Posterior vena cava (tissue), 2 donors: ENCODE results near the gene ARHGAP10. TPM values are rescaled to one million over a fixed set of nuclear protein-coding genes. Genes with fewer than 3 reads are reported as not detected.
"Not testable (repeated sequence)": the region's sequence is repeated elsewhere in the genome, so short reads cannot be mapped to it uniquely, and the experiment has no call there.

Source experiments
- DNase-seq: peaks from one replicate; pipeline ENCODE4 v3.0.0-alpha.2; 2020; ENCODE audit warnings: low spot score
- intact Hi-C, 2 donors: fragments of 100-400 bp; cut with DNase I; formaldehyde crosslinking; loops; one replicate each; pipeline versions ENCODE4 v1.14.1 to v1.14.2; 2022 to 2023
- total RNA-seq, 2 donors: library from RNA; stranded (reverse); fragmentation: NEBNext Ultra II Directional; extraction: Animal tissue kit (Norgen Biotek cat#: 25700); gene quantifications; one replicate each; pipeline ENCODE4 v1.2.1, GENCODE V29; 2021
- donor health status: DM: yes; HTN: yes; CAD: no.
- donor health status: DM: yes; HTN: yes; CAD: no.

Gene ARHGAP10
- total RNA-seq, 2 donors from 2014 or later = 79.0 to 80.5 TPM

DNA sequence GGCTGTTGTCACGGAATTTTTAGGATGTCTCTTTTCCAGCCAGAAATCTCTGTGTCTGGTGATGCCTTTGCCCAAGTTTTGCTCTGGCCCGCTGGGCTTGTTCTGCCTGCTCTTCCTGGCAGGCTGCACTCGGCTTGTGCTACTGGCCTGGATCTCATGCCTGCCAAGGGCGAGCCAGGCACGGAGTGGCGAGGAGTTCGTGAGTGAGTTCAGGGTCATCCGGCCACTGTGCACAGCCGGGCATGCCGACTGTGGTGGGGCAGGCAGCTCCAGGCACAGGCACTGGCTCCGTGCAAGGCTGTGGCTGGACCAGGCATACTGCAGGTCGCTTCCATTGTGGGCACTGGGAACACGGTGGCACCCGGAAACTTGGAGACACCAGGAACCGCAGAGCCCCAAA lies 129.1 kb downstream of the ARHGAP10 start:
- DNase-seq = peak; percentile 80
- intact Hi-C loops = no loop called here

DNA sequence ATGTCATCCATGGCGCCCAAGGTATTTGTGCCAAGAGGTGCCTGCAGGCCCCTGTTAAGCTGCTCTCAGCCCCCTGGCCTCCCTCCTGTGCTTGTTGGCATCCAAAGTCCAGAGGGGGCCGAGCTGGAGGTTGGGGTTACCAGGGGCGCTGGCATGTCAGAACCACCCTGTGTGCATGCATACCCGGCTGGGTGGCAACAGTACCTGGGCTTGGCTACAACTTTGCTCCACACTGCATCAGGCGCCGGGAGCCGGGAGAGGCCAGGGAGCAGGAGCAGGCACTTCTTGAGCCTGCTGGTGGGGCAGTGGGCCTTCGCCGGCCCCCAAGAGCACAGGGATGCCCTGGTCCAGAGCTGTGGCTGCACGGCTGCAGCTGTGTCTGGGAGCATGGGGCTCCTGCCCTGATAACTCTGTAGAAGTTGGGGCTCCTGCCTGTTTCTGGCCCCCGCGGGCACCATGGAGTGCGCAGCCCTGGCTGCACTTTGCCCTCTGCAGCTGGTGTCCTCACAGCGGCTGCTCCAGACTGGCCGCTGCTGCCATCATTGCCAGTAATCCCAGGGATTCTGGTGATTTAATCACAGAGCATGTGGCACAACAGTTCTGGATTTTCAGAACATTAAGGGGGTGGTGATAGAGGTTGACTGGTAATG lies 130.3 kb downstream of the ARHGAP10 start:
- intact Hi-C loops = no loop called here
- DNase-seq = peak; percentile 76

DNA sequence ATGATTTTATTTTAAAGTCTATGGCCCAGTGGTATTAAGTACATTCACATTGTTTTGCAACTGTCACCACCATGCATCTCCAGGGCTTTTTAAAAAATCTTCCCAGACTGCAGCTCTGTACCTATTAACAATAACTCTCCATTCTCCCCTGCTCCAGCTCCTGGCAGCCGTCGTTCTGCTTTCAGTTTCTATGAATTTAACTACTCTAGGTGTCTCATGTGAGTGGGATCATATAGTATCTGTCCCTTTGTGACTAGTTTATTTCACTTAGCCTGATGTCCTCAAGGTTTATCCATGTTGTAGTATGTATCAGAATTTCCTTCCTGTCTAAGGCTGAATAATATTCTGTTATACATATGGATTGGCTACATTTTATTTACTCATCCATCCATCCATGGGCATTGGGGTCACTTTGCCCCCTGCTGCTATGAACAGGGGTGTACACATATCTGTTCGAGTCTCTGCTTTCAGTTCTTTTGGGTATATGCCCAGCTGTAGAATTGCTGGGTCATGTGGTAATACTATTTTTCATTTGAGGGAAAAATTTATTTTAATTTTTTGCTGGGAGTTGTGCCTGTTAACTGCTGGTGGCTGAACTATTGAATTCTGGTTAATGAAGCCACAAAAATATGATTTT lies 131.3 kb downstream of the ARHGAP10 start:
- intact Hi-C loops = no loop called here
- DNase-seq = no peak

DNA sequence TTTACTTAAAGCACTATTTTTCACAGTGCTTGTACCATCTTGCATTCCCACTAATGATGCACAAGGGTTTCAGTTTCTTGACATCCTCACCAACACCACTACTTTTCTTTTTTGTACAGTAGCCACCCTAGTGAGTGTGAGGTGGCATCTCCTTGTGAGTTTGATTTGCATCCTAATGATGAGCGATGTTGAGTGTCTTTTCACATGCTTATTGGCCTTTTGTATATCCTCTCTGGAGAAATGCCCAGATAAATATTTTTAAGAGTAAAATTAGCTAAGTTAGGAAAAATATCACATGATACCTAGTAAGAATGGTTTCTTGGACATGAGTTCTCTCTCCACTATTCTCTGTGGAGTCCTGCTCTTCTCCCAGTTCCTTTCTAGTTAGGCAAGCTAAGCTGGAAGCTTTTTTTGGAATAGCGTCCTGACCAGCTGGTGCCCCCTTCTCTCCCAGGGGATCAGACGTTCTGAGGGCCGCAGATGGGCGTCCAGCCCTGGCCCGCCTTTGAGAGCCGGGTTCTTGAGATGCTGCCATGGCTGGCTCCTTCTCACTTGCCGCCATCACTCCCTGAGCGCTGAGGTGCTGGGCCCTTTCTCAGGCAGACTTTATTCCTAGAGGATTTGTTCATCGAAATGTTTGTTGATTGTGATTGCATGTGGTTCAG lies 132.1 kb downstream of the ARHGAP10 start:
- DNase-seq = no peak
- intact Hi-C loops = no loop called here

DNA sequence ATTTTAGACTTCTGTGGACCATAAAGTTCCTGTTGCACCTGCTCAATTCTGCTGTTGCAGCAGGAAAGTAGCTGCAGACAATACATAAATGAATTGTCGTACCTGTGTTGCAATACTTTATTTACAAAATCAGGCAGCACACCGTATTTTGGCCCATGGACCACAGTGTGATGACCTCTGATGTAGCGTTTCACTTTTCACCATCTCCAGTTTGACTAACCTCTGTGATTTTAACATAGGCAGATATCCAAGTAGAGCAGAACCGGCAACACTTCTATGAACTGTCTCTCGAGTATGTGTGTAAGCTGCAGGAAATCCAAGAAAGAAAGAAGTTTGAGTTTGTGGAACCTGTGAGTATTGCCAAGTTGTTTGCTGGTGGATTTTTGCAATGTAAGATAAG lies 132.7 kb downstream of the ARHGAP10 start:
- no peak for DNase-seq
- intact Hi-C loops = loop anchor here (5.0 kb wide), 2 partner anchors 157 to 803 kb away; no protein-coding TSS in a partner anchor

DNA sequence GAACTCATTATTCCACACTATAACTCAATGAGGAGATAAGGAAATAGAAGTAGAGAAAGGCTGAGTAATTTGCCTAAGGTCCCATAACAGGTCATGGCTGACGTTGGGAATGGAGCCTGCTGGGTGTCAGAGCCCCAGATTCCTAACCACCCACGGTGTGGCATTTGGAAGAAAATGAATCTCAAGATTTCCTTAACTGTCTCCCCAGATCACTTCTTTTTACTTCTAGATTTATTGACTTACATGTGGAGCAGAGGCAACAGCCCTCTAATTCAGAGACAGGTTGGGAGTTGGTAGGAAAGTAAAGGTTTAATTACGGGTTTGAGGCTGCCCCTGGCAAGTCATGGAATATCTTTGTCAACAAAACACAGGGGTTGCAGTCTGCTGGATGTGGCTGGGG lies 134.0 kb downstream of the ARHGAP10 start:
- no peak for DNase-seq
- intact Hi-C loops = loop anchor here (5.0 kb wide), 2 partner anchors 159 to 801 kb away; no protein-coding TSS in a partner anchor

DNA sequence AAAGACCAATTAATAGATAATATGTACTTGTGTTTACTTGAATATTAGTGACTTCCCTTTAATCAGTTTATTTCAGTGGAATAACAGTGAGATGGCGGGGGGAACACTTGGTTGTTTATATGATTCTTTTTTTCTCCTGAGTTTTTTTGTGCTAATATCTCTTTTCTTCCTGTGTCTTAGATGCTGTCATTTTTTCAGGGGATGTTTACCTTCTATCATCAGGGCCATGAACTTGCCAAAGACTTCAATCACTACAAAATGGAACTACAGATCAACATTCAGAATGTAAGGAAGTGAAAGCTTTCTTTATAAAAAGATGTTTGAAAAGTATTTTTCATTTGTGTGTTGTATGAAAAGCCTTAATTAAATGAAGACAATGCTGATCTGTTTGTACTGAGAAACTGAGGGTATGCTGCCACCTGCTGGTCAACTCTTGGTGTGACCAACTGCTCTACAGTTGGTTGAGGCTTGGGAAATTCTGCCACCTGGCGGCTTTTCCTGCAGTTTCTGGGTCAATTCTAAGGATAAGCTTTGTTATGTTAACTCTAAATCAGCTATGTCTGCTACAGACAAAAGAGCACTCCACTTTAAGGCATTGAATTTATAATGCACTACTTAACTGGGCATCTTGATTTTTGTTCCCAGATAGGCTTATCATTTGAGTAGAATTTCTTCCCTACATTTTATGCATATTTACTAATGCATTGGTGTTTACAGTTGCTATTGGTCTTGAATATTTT lies 134.8 kb downstream of the ARHGAP10 start:
- intact Hi-C loops = loop anchor here (5.0 kb wide), 2 partner anchors 159 to 801 kb away; no protein-coding TSS in a partner anchor
- peak; percentile 97 for DNase-seq

DNA sequence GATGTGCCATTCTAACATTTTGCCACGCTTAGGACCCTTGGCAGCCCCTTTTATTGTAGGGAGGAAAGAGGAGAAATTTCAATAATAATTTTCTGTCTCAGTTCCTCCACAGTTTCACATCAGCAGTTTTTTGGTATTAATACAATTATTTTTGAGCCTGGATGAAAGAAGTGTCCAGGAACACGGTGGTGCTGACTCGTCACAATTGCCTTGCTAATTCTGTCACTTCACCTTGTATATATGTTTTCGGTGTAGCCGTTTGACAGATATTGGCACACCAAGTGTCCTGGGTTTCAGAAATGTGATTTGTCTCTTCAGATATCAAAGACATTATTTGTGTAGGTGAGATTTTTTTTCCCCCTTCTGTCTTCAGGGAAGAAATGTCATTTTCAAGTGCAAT lies 142.2 kb downstream of the ARHGAP10 start:
- intact Hi-C loops = no loop called here
- DNase-seq = no peak

DNA sequence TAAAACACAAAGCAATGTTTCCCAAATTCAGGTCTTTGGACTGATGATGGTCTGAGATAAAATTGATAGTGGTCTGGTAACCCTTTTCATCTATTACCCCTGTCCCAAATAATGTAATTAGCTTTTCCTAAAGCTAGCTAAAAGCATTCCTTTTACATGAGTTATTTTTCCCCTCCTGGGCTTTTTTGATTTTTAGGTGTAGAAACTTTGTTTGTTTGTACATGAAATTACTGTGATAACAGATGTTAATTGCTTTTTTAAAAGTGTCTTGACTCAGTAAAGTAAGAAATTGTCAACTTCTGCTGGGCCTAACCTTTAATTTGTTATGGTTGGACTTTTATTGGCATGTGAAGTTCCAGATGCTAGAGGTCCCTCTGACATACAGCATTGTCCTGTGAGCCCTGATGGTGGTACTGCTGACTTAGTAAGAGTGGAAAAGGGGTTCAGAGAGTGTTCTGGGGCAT lies 145.5 kb downstream of the ARHGAP10 start:
- DNase-seq = no peak
- intact Hi-C loops = no loop called here

DNA sequence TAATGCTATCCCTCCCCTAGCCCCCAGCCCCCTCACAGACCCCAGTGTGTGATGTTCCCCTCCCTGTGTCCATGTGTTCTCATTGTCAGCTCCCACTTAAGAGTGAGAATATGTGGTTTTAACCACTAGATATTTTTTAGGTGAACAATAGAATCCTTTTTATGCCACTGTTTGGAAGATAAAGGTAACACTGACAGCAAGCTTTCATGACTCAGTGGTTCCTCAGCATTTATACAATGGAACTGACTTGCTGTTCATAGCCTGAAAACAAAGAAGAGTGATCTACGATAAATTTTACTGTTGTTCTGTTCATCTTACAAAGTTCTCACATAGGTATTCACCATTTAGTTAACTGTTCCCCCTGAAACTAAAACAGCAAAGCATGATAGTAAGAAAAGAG lies 147.8 kb downstream of the ARHGAP10 start:
- intact Hi-C loops = no loop called here
- DNase-seq = no peak

DNA sequence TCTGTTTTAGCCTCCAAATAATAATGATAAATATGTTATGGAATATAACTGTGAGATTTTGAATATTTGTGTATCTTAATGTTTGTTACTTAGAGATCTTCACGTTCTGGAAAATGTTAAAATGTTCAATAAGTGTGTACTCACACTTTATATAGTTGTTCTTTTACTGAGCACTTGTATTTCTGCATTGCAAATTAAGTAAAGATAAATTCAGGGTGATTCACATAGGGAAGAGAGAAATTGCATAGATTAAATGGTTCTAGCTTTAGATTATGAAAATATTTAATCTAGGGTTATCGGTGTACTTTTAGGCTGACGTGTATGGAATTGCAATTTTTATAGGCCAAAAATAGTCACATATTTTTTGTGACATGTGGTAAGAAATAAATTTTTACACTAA lies 148.6 kb downstream of the ARHGAP10 start:
- intact Hi-C loops = no loop called here
- no peak for DNase-seq

DNA sequence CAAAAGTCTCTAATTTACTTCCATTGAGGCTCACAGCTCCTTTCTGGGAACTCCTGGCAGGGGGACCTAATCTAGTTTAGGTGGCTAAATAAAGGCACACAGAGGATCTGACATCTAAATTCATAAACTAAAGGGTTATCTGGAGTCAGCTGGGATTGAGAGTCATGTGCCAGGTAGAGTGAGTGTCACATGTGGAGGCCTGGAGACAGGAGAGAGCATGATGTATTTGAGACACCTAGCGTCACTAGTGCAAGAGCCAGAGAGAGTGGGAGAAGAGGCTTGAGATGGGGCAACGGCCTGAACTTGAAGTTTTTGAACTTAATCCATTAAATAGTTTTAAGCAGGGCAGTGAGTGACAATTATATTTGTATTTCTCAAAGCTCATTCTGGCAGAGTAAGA lies 152.6 kb downstream of the ARHGAP10 start:
- intact Hi-C loops = no loop called here

DNA sequence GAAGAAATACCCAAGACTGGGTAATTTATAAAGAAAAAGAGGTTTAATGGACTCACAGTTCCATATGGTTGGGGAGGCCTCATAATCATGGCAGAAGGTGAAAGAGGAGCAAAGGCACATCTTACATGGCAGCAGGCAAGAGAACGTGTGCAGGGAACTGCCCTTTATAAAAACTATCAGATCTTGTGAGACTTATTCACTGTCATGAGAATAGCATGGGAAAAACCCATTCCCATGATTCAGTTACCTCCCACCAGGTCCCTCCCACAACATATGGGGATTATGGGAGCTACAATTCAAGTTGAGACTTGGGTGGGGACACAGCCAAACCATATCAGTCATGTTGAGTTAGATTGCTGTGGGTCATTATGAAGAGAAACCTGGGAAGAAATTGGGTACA lies 153.3 kb downstream of the ARHGAP10 start:
- DNase-seq, intact Hi-C loops: not testable (repeated sequence)

More for the DNA sequence above, 152.6 kb downstream of the ARHGAP10 start:
- DNase-seq = no peak

DNA sequence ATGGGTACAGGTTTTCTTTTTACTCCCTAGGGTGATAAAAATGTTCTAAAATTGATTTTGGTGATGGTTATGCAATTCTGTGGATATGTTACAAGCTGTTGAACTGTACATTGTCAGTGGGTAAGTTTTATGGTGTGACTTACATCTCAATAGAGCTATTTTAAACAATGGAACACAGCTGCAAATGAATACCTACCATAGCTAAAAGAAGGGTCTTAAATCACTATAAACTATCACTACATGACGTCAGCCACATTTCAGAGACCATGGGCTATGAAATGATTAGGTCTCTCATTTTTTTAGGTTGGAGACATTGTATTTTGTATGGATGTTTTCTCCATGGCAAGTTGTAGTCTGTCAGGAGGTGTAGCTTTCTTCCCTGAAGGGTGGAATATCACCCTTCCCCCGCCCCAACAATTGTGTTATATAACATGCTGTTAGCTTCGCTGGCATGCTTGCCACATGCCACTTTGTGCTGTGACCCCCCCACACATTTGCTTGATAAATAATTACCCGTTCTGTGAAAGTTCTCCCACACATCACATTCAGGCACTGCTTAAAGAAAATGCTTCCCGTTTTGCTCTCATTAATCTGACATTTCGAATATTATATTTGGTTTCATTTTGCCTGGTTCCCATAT lies 159.7 kb downstream of the ARHGAP10 start:
- intact Hi-C loops = no loop called here

DNA sequence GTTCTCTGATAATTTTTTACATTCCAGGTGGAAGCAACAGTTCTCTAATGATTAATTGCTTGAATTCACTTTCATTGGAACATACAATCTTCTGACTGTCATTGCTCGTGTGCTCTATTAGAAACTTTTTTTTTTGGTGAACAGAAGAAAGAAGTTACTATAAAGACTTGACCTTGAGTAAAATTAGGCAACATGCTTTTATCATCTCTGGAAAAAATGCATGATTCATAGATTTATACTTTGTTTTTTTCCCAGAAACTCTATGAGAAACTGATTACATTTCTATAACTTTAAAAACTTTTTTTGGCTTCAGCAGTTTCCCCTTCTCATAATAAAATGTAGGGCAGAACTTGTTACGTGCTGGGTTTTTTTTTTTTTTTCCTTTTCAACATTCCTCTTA lies 167.6 kb downstream of the ARHGAP10 start:
- DNase-seq = no peak
- intact Hi-C loops = no loop called here

More for the DNA sequence above, 159.7 kb downstream of the ARHGAP10 start:
- DNase-seq = no peak

DNA sequence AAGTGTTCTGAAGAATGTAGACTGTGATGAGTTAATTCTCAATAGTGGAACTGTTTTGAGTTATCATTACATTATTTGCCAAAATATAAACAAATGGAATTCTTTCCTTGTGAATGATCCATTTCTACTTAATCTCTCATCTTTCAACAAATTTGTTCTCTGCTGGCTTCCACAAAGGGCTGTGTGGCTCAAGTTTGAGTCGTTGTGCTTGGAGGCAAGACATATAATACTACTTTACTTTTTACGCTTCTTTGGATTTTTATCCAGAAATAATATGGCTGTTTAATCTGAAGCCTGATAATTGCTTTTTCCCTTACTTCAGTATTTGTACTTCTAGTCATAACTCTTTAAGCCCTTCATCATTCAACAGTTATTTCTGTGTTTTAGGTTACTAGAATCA lies 169.5 kb downstream of the ARHGAP10 start:
- DNase-seq = no peak
- intact Hi-C loops = no loop called here

DNA sequence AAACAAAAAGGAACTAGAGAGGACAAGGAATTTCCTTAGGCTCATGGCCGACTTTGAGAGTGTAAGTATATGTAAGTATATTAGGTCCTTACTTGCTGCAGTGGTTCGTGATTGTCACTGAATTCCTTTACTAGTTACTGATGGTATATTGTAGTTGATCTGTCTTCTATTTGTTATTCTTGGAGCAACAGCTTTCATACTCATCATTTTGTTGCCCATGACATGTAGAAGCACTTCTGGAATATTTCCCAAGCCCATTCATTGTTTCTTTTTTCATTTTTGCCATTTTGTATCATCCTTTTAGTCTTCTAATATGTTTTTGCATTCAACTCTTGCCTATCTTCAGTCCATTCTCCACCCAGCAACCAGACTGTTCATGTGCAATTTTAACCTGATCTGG lies 170.0 kb downstream of the ARHGAP10 start:
- DNase-seq = no peak
- intact Hi-C loops = no loop called here

DNA sequence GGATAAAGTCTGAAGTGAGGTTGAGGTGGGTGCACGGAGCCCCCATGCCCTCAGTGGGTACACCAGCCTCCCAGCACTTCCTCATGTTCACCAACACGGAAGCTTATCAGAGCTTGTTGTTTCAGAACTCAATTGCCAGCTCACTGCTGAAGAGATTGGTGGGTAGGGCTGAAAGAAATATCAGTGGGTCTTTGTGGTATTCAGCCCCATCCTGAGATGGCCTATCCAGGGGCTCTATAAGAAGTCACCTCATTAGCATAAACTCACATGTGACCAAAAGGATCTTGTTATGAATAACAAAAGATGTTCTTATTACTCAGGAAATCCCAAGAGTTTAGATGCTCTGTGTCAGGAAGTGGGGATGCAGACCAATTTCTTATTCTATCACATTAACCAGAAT lies 177.3 kb downstream of the ARHGAP10 start:
- intact Hi-C loops = no loop called here

DNA sequence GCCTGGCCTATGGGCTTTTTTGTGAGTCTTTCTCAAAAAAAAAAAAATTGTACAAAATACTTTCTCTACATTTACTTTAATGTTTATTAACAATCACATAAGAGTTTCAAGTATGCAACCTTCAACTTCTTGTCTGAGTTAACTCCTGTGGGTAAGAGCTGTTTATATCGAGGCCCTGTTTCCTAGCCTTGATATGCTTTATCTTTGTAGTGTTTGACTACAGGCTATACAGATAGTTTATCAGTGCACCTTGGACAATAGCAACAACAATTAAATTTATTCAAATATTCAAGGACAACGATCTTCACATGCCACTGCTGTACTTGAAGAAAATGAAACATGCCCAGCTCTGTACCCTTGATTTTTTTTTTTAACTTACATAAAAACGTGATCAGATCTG lies 178.4 kb downstream of the ARHGAP10 start:
- no peak for DNase-seq
- intact Hi-C loops = no loop called here

More for the DNA sequence above, 177.3 kb downstream of the ARHGAP10 start:
- no peak for DNase-seq
